HG03103 (cell line): Measurements from ENCODE around the gene TRIM36.

Experiments used
- ATAC-seq: cut with Tn5 transposase; IDR thresholded peaks from one replicate; pipeline ENCODE4 v1.9.1; 2021; ENCODE audit warnings: low read depth; ENCODE audit not compliant: unreplicated experiment

Gene TRIM36

GRCh38 chr5:115166744-115167393 lies 2.8 kb downstream of the TRIM36 start:
- ATAC-seq: no peak

GRCh38 chr5:115165790-115166189 lies 3.9 kb downstream of the TRIM36 start:
- no peak for ATAC-seq

GRCh38 chr5:115160975-115161475 lies 8.7 kb downstream of the TRIM36 start:
- no peak for ATAC-seq

GRCh38 chr5:115151208-115151805 lies 18.4 kb downstream of the TRIM36 start:
- ATAC-seq: no peak

- no peak for ATAC-seq
Observed at GRCh38 chr5:115150512-115150911, 19.2 kb downstream of the TRIM36 start.

GRCh38 chr5:115147052-115147451 lies 22.7 kb downstream of the TRIM36 start:
- ATAC-seq: no peak

GRCh38 chr5:115136294-115136693 lies 33.4 kb downstream of the TRIM36 start:
- no peak for ATAC-seq

- ATAC-seq: no peak
Observed at GRCh38 chr5:115132465-115132864, 37.2 kb downstream of the TRIM36 start.

- ATAC-seq: no peak
Observed at GRCh38 chr5:115126303-115126702, 43.4 kb downstream of the TRIM36 start.

GRCh38 chr5:115124741-115125140 lies 45.0 kb downstream of the TRIM36 start:
- ATAC-seq: no peak

- ATAC-seq: no peak
Observed at GRCh38 chr5:115116001-115116400, 53.7 kb downstream of the TRIM36 start.

- no peak for ATAC-seq
Observed at GRCh38 chr5:115109840-115110239, 59.9 kb downstream of the TRIM36 start.

- ATAC-seq: no peak
Observed at GRCh38 chr5:115109356-115109755, 60.4 kb downstream of the TRIM36 start.

GRCh38 chr5:115100319-115100955 lies 69.3 kb downstream of the TRIM36 start:
- ATAC-seq: no peak

GRCh38 chr5:115098041-115098702 lies 71.5 kb downstream of the TRIM36 start:
- peak; percentile 82 for ATAC-seq

- no peak for ATAC-seq
Observed at GRCh38 chr5:115097236-115097635, 72.5 kb downstream of the TRIM36 start.

- ATAC-seq: no peak
Observed at GRCh38 chr5:115096034-115096769, 73.5 kb downstream of the TRIM36 start.

GRCh38 chr5:115087951-115088350 lies 81.8 kb downstream of the TRIM36 start:
- no peak for ATAC-seq

GRCh38 chr5:115086473-115086872 lies 83.2 kb downstream of the TRIM36 start:
- no peak for ATAC-seq

GRCh38 chr5:115084246-115084793 lies 85.4 kb downstream of the TRIM36 start:
- no peak for ATAC-seq
